ENCODE results near the gene RHOD.

Gene RHOD

DNA sequence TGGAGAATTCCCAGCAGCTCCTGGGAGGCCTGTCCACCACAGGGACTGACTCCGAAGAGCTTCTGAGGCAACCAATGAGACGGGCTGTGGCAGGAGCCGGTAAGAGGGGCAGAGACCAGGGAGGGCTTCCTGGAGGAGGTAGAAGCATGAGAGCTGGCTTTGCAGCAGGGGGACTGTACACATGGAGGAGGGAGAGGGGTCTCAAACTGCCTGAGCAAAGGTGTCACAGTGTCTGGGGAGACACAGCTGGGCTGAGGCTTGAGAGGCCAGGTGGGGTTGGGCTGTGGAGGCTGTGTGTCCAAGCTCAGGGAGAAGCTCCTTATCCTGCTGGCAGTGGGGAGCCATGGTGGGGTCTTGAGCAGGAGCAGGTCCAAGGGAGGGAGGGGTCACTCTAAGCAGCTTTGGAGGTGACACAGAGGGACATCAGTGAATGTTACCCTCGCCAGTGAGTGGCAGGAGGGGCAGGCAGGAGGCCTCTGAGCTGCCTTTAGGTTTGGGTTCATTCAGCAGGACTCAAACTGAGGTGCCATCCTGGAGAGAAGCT lies 4.6 kb upstream of the RHOD start:
- no peak for DNase-seq (ENCODE audit: low read depth)
- no peak overlapping the region for H3K4me3 ChIP-seq (ENCODE audit: control insufficient read depth, low read depth, low read length)
- TF ChIP-seq, protein P1, sequence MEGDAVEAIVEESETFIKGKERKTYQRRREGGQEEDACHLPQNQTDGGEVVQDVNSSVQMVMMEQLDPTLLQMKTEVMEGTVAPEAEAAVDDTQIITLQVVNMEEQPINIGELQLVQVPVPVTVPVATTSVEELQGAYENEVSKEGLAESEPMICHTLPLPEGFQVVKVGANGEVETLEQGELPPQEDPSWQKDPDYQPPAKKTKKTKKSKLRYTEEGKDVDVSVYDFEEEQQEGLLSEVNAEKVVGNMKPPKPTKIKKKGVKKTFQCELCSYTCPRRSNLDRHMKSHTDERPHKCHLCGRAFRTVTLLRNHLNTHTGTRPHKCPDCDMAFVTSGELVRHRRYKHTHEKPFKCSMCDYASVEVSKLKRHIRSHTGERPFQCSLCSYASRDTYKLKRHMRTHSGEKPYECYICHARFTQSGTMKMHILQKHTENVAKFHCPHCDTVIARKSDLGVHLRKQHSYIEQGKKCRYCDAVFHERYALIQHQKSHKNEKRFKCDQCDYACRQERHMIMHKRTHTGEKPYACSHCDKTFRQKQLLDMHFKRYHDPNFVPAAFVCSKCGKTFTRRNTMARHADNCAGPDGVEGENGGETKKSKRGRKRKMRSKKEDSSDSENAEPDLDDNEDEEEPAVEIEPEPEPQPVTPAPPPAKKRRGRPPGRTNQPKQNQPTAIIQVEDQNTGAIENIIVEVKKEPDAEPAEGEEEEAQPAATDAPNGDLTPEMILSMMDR (IDR thresholded peaks at IDR 0.05; ENCODE audit: control insufficient read depth, insufficient read depth, low read depth, low read length, missing control alignments), result no peak

DNA sequence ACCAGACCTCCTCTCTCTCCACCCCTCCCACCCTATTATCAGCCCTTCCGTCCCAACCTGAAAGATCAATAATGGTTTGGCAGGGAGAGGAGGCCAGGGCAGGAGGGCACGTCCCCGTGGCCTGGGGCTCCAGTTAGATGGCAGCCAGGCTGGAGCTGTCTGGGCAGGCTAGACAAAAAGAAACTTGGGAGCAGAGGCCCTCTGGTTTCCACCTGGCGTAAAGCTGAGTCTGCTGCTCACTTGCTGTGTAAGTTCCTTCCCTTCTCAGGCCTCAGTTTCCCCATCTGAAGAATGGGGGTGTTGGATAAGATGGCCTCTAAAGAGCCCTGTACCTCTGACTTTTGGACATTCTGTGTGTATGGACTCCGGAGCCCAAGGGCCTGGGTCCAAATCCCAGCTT lies 3.8 kb upstream of the RHOD start:
- no peak overlapping the region for H3K4me3 ChIP-seq (ENCODE audit: control insufficient read depth, low read depth, low read length)
- TF ChIP-seq, protein P1 (IDR thresholded peaks at IDR 0.05; ENCODE audit: control insufficient read depth, insufficient read depth, low read depth, low read length, missing control alignments), result no peak
- no peak for DNase-seq (ENCODE audit: low read depth)

DNA sequence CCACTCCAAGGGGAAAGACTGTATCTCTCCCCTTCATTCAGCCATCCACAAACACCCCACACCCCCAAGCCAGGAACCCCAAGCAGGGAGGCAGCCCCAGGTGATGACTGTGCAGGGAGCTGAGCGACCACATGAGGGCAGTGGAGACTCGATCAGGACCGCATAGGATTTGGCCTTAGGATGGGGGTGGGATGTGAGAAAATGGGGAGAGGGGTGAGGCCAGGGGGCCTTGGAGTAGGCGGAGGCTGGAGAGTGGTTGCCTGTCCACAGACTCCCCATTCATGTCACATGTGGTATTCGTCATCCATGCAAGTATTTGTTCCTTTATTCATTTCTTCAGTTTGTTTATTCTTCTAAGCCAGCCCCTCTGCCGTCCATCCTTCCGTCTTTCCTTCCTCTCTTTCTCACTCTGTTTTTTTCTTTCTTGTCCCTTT lies 2.7 kb upstream of the RHOD start:
- H3K4me3 ChIP-seq (ENCODE audit: control insufficient read depth, low read depth, low read length), result no peak overlapping the region
- DNase-seq (ENCODE audit: low read depth), result no peak
- TF ChIP-seq, protein P1 (IDR thresholded peaks at IDR 0.05; ENCODE audit: control insufficient read depth, insufficient read depth, low read depth, low read length, missing control alignments), result peak; percentile 92

DNA sequence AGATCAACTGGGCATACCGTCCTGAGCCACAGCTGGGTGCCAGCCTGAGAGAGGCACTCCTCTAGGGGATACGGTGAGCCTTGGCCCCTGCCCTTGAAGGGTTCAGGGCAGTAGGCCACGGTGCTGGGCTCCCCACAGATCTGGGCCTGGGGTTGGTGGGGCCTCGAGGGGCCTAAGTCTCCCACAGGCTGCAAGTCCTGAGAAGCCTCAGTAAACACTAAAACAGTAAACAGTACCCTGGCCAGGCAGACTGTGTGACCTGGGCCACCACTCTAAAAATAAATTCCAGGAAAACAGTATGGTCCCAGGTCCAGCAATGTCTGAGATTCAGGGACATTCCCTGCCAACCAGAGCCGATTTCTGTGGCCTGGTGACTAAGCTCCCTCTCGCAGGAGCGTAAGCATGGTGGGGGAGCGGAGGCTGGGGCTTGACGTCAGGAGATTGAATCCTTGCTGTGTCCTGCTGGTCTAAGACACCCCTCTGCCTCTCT lies 2.3 kb upstream of the RHOD start:
- peak; percentile 75 for DNase-seq (ENCODE audit: low read depth)

DNA sequence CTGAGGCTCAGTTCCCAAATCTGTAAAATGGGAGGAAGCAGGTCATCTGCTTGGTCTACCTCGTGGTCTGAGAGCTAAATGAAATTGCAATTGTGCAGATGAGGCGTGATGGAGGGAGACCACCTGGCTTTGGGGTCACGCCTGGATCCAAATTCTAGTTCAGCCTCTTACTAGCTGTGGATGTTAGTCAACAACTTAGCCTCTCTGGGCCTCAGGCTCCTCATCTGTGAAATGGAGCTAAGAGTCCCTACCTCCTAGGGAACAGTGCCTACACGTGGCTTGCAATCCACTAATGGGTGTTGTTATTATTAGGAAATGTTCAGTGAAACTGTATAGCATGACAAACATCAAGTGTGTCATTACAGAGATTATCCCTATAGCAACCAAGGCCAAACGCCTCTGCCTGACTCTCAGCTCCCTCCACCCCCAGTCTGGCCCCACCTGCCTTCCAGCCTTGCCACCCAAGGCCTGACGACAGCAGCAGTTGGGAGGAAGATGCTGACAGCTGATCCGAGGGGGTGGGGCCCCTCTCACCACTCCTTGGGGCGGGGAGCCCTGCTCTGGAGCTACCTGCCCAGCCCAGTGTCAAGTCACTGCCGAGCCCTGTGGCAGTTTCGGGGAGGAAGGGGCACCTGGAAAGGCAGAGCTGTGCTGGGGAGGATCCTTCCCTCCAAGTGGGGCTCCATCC lies 1.7 kb upstream of the RHOD start:
- H3K4me3 ChIP-seq (ENCODE audit: control insufficient read depth, low read depth, low read length), result no peak overlapping the region
- TF ChIP-seq, protein P1 (IDR thresholded peaks at IDR 0.05; ENCODE audit: control insufficient read depth, insufficient read depth, low read depth, low read length, missing control alignments), result no peak
- peak; percentile 61 for DNase-seq (ENCODE audit: low read depth)

More for the DNA sequence above, 2.3 kb upstream of the RHOD start:
- no peak overlapping the region for H3K4me3 ChIP-seq (ENCODE audit: control insufficient read depth, low read depth, low read length)
- TF ChIP-seq, protein P1 (IDR thresholded peaks at IDR 0.05; ENCODE audit: control insufficient read depth, insufficient read depth, low read depth, low read length, missing control alignments), result no peak

DNA sequence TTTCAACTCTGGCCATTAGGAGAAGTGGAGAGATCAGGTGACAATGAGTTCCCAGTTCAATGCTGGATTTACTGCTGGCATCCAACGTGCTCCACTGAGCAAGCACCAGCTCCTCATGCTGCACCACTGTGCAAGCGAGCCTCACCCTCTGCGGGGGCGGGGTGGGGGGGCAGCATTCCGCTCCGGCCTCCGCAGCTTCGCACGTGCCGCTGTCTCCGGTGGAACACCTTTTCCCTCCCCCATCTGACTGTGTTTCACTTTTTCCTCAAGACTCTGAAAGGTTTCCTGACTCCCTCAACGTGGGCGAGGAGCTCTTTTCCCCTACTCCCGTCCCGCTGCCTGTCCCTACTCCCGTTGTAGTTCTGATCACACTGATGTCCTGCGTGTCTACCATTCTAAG lies 835 bp upstream of the RHOD start:
- H3K4me3 ChIP-seq (ENCODE audit: control insufficient read depth, low read depth, low read length), result peak overlapping the region; percentile 48
- TF ChIP-seq, protein P1 (IDR thresholded peaks at IDR 0.05; ENCODE audit: control insufficient read depth, insufficient read depth, low read depth, low read length, missing control alignments), result no peak
- DNase-seq (ENCODE audit: low read depth), result no peak
